HepG2 (cell line): ENCODE data around the gene ABCG5. TPM values are rescaled to one million over a fixed set of nuclear protein-coding genes. Genes with fewer than 3 reads are reported as not detected.

Experiments used
- ASH2L ChIP-seq: fragments of 300-600, 200-600 bp; sonication (generic); IDR thresholded peaks from 2 replicates; pipeline ENCODE4 v1.7.0; 2017; ENCODE audit warnings: low read depth, mild to moderate bottlenecking, moderate library complexity, mixed read lengths, low read length; ENCODE audit not compliant: insufficient read length
- BRD4 ChIP-seq: sonication (generic); formaldehyde crosslinking; IDR thresholded peaks from 2 replicates; pipeline ENCODE4 v1.4.0; 2020; ENCODE audit warnings: missing genetic modification reagents
- CERS6 ChIP-seq: sonication (generic); formaldehyde crosslinking; IDR thresholded peaks from 2 replicates; pipeline ENCODE4 v1.5.0; 2020; ENCODE audit warnings: missing genetic modification reagents
- EED ChIP-seq: sonication (generic); formaldehyde crosslinking; IDR thresholded peaks from 2 replicates; pipeline ENCODE4 v1.5.0; 2020; ENCODE audit warnings: mild to moderate bottlenecking, missing genetic modification reagents
- GZF1 ChIP-seq: sonication (generic); formaldehyde crosslinking; IDR thresholded peaks from 2 replicates; pipeline ENCODE4 v1.5.1; 2020; ENCODE audit warnings: mild to moderate bottlenecking, missing genetic modification reagents
- HNF4G ChIP-seq, 2 experiments: sonication (generic) in 1 of 2; formaldehyde crosslinking in 1 of 2; IDR thresholded peaks; 2 replicates each; pipeline versions ENCODE4 v1.4.0 to v1.6.1; 2011 to 2020; ENCODE audit warnings: borderline replicate concordance in 2 of 2, low read depth in 2 of 2, mild to moderate bottlenecking in 2 of 2, low read length in 1 of 2, missing genetic modification reagents in 1 of 2, moderate library complexity in 1 of 2
- HNRNPK ChIP-seq: fragments of 200-400 bp; formaldehyde crosslinking; IDR thresholded peaks from 2 replicates; pipeline ENCODE4 v1.6.1; 2018; ENCODE audit warnings: low read length, low read depth, moderate library complexity, mild to moderate bottlenecking; ENCODE audit not compliant: poor library complexity, severe bottlenecking
- MXD4 ChIP-seq: IDR thresholded peaks from 2 replicates; pipeline ENCODE4 v1.6.1; 2016; ENCODE audit warnings: mild to moderate bottlenecking, missing biosample characterization, missing genetic modification reagents
- NBN ChIP-seq: fragments of 450-650 bp; conservative IDR thresholded peaks from 2 replicates; pipeline ENCODE4 v1.6.1; 2017
- NCOA1 ChIP-seq: sonication (generic); formaldehyde crosslinking; IDR thresholded peaks from 2 replicates; pipeline ENCODE4 v1.9.0; 2021; ENCODE audit warnings: missing genetic modification reagents
- PAWR ChIP-seq: sonication (generic); formaldehyde crosslinking; IDR thresholded peaks from 2 replicates; pipeline ENCODE4 v1.4.0; 2020; ENCODE audit warnings: missing genetic modification reagents, mild to moderate bottlenecking, borderline replicate concordance
- POLR2A ChIP-seq, 2 experiments: IDR thresholded peaks; 2 replicates each; pipeline ENCODE4 v1.6.1; 2011; ENCODE audit warnings: low read depth in 2 of 2, low read length in 2 of 2, mild to moderate bottlenecking in 1 of 2, moderate library complexity in 1 of 2; ENCODE audit not compliant: insufficient read depth in 1 of 2
- SP4 ChIP-seq: sonication (generic); formaldehyde crosslinking; IDR thresholded peaks from 2 replicates; pipeline ENCODE4 v1.8.1; 2023; ENCODE audit warnings: mild to moderate bottlenecking, missing genetic modification reagents
- TCF7L2 ChIP-seq: IDR thresholded peaks from 2 replicates; pipeline ENCODE4 v1.6.1; 2011; ENCODE audit warnings: mild to moderate bottlenecking, low read depth, low read length, moderate library complexity
- TFE3 ChIP-seq: IDR thresholded peaks from 2 replicates; pipeline ENCODE4 v1.6.1; 2016
- TOPORS ChIP-seq: sonication (generic); formaldehyde crosslinking; IDR thresholded peaks from 2 replicates; pipeline ENCODE4 v1.8.0; 2023; ENCODE audit warnings: mild to moderate bottlenecking, missing genetic modification reagents
- ZNF282 ChIP-seq: fragments of 450-650 bp; IDR thresholded peaks from 2 replicates; pipeline ENCODE4 v1.6.1; 2018; ENCODE audit not compliant: partially characterized antibody
- ZNF577 ChIP-seq: sonication (generic); formaldehyde crosslinking; IDR thresholded peaks from 2 replicates; pipeline ENCODE4 v1.4.0; 2020; ENCODE audit warnings: mild to moderate bottlenecking, low read depth, missing genetic modification reagents, borderline replicate concordance
- ZNF614 ChIP-seq: IDR thresholded peaks from 2 replicates; pipeline ENCODE4 v1.6.1; 2018; ENCODE audit warnings: missing biosample characterization, missing genetic modification reagents, inconsistent platforms, borderline replicate concordance
- ZNF629 ChIP-seq: sonication (generic); formaldehyde crosslinking; conservative IDR thresholded peaks from 2 replicates; pipeline ENCODE4 v1.5.0; 2020; ENCODE audit warnings: missing genetic modification reagents
- ZSCAN30 ChIP-seq: sonication (generic); formaldehyde crosslinking; IDR thresholded peaks from 2 replicates; pipeline ENCODE4 v1.5.0; 2020; ENCODE audit warnings: mild to moderate bottlenecking, missing genetic modification reagents
- polyA plus RNA-seq, 8 experiments: library from polyadenylated mRNA; depleted of rRNA in 3 of 8; stranded (reverse) in 7 of 8; unstranded in 1 of 8; fragments of >200 nt; fragmentation: Illumina TruSeq in 4 of 8; extraction: Trizol in 4 of 8; gene quantifications; 2 replicates each; pipeline versions ENCODE4 v1.2.1 to v1.2.3, GENCODE V29; 2011 to 2016; ENCODE audit warnings: low read depth in 4 of 8, missing spikeins in 1 of 8, mixed read lengths in 1 of 8; ENCODE audit not compliant: insufficient read depth in 1 of 8
- total RNA-seq, 5 experiments: library from RNA; depleted of rRNA; stranded (reverse); fragments of >200 nt; fragmentation: Illumina TruSeq; extraction: Trizol; gene quantifications; 2 replicates each; pipeline ENCODE4 v1.2.3, GENCODE V29; 2016; ENCODE audit warnings: low read depth in 1 of 5
- TF ChIP-seq, protein P1 (sequence below): IDR thresholded peaks from 2 replicates; pipeline ENCODE4 v1.6.1; 2016; ENCODE audit warnings: missing compliant biosample characterization, missing genetic modification reagents, borderline replicate concordance
- TF ChIP-seq, protein P2 (sequence below): sonication (generic); formaldehyde crosslinking; IDR thresholded peaks from 2 replicates; pipeline ENCODE4 v1.5.0; 2020; ENCODE audit warnings: missing genetic modification reagents, mild to moderate bottlenecking, borderline replicate concordance

Gene ABCG5
- total and polyA plus RNA-seq, 2 of the 13 experiments (the other 11 are each of a cell fraction or from before 2014, with no cell fraction given): 15.1 to 39.0 TPM

DNA sequence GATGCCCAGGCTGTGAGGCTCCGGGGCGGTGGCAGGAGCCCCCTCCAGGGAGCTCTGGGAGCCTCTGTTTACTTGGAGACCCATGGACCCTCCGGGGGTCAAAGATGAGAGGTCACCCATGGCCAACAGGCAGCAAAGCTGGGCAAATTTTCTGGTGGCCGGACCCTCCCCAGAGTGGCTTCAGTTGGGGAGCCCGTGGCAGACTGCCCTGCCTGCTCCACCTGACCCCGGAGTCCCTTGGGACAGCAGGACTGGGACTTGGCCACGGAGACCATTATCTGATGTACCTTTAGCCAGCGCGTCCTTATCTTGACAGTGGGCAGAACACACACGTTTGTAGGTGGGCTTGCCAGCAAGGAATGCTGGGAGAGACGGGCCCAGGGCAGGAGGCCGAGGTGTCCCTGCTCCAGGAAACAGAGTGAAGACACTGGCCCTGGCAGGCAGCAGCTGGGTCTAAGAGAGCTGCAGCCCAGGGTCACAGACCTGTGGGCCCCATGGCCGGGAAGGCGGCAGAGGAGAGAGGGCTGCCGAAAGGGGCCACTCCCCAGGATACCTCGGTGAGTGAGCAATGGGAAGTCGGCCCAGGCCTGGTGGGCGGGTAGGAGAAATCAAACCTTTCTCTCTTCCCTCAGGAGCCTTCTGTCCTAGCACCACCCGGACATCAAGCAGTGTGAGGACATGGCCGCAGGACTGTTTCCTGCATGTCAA lies at the start of gene ABCG5, which contains the start of gene ABCG8 (continued):
- TF ChIP-seq, protein P1, sequence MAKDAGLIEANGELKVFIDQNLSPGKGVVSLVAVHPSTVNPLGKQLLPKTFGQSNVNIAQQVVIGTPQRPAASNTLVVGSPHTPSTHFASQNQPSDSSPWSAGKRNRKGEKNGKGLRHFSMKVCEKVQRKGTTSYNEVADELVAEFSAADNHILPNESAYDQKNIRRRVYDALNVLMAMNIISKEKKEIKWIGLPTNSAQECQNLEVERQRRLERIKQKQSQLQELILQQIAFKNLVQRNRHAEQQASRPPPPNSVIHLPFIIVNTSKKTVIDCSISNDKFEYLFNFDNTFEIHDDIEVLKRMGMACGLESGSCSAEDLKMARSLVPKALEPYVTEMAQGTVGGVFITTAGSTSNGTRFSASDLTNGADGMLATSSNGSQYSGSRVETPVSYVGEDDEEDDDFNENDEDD: no peak; the same call in 1 of the 2 replicates
- no peak for TF ChIP-seq ZNF577
- TF ChIP-seq POLR2A (IDR thresholded peaks at IDR 0.05; ENCODE audit: insufficient read depth in 1 of 2, low read depth in 2 of 2, low read length in 2 of 2): peak; percentile 69 to 71; a peak in 3 of 4 replicates
- no peak for TF ChIP-seq CERS6 (CRISPR knock-in tag)
- TF ChIP-seq BRD4 (CRISPR knock-in tag): 0 out of 2 replicates have a peak, but pooled peaks have one; percentile 38
- peak; percentile 74; the same call in 1 of the 2 replicates for TF ChIP-seq SP4 (CRISPR knock-in tag)
- TF ChIP-seq NBN: no peak
- TF ChIP-seq PAWR: no peak
- no peak for TF ChIP-seq TCF7L2
- no peak for TF ChIP-seq NCOA1 (CRISPR knock-in tag)
- TF ChIP-seq MXD4 (CRISPR knock-in tag): no peak; the same call in 1 of the 2 replicates
- peak; percentile 60; the same call in 1 of the 2 replicates for TF ChIP-seq TOPORS
- TF ChIP-seq, protein P2, sequence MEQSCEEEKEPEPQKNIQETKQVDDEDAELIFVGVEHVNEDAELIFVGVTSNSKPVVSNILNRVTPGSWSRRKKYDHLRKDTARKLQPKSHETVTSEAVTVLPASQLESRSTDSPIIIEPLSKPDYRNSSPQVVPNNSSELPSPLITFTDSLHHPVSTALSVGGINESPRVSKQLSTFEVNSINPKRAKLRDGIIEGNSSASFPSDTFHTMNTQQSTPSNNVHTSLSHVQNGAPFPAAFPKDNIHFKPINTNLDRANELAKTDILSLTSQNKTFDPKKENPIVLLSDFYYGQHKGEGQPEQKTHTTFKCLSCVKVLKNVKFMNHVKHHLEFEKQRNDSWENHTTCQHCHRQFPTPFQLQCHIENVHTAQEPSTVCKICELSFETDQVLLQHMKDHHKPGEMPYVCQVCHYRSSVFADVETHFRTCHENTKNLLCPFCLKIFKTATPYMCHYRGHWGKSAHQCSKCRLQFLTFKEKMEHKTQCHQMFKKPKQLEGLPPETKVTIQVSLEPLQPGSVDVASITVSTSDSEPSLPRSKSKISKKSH: no peak
- TF ChIP-seq ZNF629 (CRISPR knock-in tag): 0 out of 2 replicates have a peak, but pooled peaks have one; percentile 8
- TF ChIP-seq ASH2L: peak; percentile 61
- no peak; the same call in 1 of the 2 replicates for TF ChIP-seq ZNF614 (CRISPR knock-in tag)
- 0 out of 2 replicates have a peak, but pooled peaks have one; percentile 62 for TF ChIP-seq ZSCAN30 (CRISPR knock-in tag)
- no peak for TF ChIP-seq HNRNPK
- TF ChIP-seq GZF1 (CRISPR knock-in tag): no peak; the same call in 1 of the 2 replicates
- TF ChIP-seq HNF4G (IDR thresholded peaks at IDR 0.05; ENCODE audit: borderline replicate concordance, low read depth, low read length): peak; percentile 39; the same call in 1 of the 2 replicates
- no peak for TF ChIP-seq HNF4G (CRISPR knock-in tag; IDR thresholded peaks at IDR 0.05; ENCODE audit: borderline replicate concordance, low read depth)
- no peak for TF ChIP-seq TFE3
- no peak for TF ChIP-seq EED
- TF ChIP-seq ZNF282: no peak
